HFF-Myc (cell line): ENCODE data around the gene WFIKKN1.
A peak's percentile ranks its signal among the peaks of the same experiment; 100 is the strongest.

Experiments used
- DNase-seq: peaks from one replicate; pipeline ENCODE4 v3.0.0-alpha.2; 2011; ENCODE audit warnings: low read depth; ENCODE audit errors: extremely low read depth
- H3K4me3 ChIP-seq: replicated peaks from 2 replicates; pipeline ENCODE4 v1.5.1; 2011; ENCODE audit warnings: low read depth, mild to moderate bottlenecking, control low read depth, low read length
- CTCF ChIP-seq: IDR thresholded peaks from 2 replicates; pipeline ENCODE4 v1.5.1; 2012; ENCODE audit warnings: mild to moderate bottlenecking, low read depth, low read length, control low read depth; ENCODE audit errors: missing control alignments

WFIKKN1 gene

GRCh38 chr16:677316-678190, 46.8 kb downstream of the WFIKKN1 start:
- TF ChIP-seq CTCF = no peak
- H3K4me3 ChIP-seq = no peak overlapping the region
- DNase-seq = no peak

- H3K4me3 ChIP-seq = no peak overlapping the region
- no peak for TF ChIP-seq CTCF
Observed at GRCh38 chr16:678209-678857, 47.5 kb downstream of the WFIKKN1 start.

GRCh38 chr16:678858-679813, 48.4 kb downstream of the WFIKKN1 start:
- no peak for DNase-seq
- H3K4me3 ChIP-seq = peak overlapping the region; percentile 34
- no peak for TF ChIP-seq CTCF

More at GRCh38 chr16:678209-678857, 47.5 kb downstream of the WFIKKN1 start:
- no peak for DNase-seq

GRCh38 chr16:679814-680624, 49.2 kb downstream of the WFIKKN1 start, which contains the start of gene STUB1:
Gene STUB1 (plus strand): TSS chr16:680410. CDS start chr16:680526, 116 bp downstream.
- no peak for TF ChIP-seq CTCF
- no peak for DNase-seq
- H3K4me3 ChIP-seq = peak within 1 kb of the TSS; percentile 83

- H3K4me3 ChIP-seq = peak overlapping the region; percentile 83
- no peak for DNase-seq
- no peak for TF ChIP-seq CTCF
Observed at GRCh38 chr16:680625-680945, 49.8 kb downstream of the WFIKKN1 start.
